Measurements from ENCODE around the gene LYST. TPM values are rescaled to one million over a fixed set of nuclear protein-coding genes. Genes with fewer than 3 reads are reported as not detected.

The LYST gene
- total and polyA plus RNA-seq, 2 experiments from 2014 or later: 3.0 to 6.1 TPM

- DNase-seq (ENCODE audit: low spot score): no peak
- no peak overlapping the region for H3K27ac ChIP-seq
Observed at GRCh38 chr1:235876402-235876841, 9.7 kb upstream of the LYST start.

GRCh38 chr1:235875036-235875597 is 8.4 kb upstream of the LYST start:
- H3K27ac ChIP-seq: no peak overlapping the region
- WGBS (ENCODE audit: low lambda C conversion rate, missing lambda C conversion rate): 85% methylated on average over 4 of the region's 4 CpGs
- H3K4me1 ChIP-seq (ENCODE audit: insufficient read depth): no peaks in the 10 kb centered on the region

More at GRCh38 chr1:235876402-235876841, 9.7 kb upstream of the LYST start:
- Histone ChIP-seq H3K4me1 (ENCODE audit: insufficient read depth) (no peaks in the 10 kb centered on the region), H3K36me3 (replicated peaks; ENCODE audit: insufficient read depth, low read depth) (no peaks in the 10 kb centered on the region), H3K9me2 (replicated peaks; ENCODE audit: insufficient read depth) (no peaks in the 10 kb centered on the region), H3K79me2 (no peaks in the 10 kb centered on the region), H3K4me3 (no peak overlapping the region), H4K20me1 (ENCODE audit: insufficient read depth, poor library complexity, severe bottlenecking) (no peaks in the 10 kb centered on the region), H3K9me3 (ENCODE audit: low read depth) (no peaks in the 10 kb centered on the region), H3K27me3 (peaks cover 8% of the 10 kb centered on the region), H3K4me2 (no peak overlapping the region), H2AFZ (no peak overlapping the region)
- TF ChIP-seq EZH2phosphoT487 (IDR thresholded peaks at IDR 0.05; ENCODE audit: low read depth, severe bottlenecking, unreplicated experiment): no peak
- 89% methylated on average over 2 of the region's 2 CpGs for WGBS (ENCODE audit: low lambda C conversion rate, missing lambda C conversion rate)

GRCh38 chr1:235874261-235874660 is 7.6 kb upstream of the LYST start:
- WGBS (ENCODE audit: low lambda C conversion rate, missing lambda C conversion rate): 75% methylated on average over 4 of the region's 4 CpGs

More at GRCh38 chr1:235875036-235875597, 8.4 kb upstream of the LYST start:
- Histone ChIP-seq H3K79me2 (no peaks in the 10 kb centered on the region), H3K9me3 (ENCODE audit: low read depth) (no peaks in the 10 kb centered on the region), H3K27me3 (peaks cover 8% of the 10 kb centered on the region), H3K36me3 (replicated peaks; ENCODE audit: insufficient read depth, low read depth) (no peaks in the 10 kb centered on the region), H3K4me2 (no peak overlapping the region), H3K4me3 (no peak overlapping the region), H4K20me1 (ENCODE audit: insufficient read depth, poor library complexity, severe bottlenecking) (no peaks in the 10 kb centered on the region), H3K9me2 (replicated peaks; ENCODE audit: insufficient read depth) (no peaks in the 10 kb centered on the region), H2AFZ (no peak overlapping the region)
- no peak for DNase-seq (ENCODE audit: low spot score)
- TF ChIP-seq CTCF (IDR thresholded peaks at IDR 0.05; ENCODE audit: poor library complexity) (no peak), EZH2 (IDR thresholded peaks at IDR 0.05; ENCODE audit: borderline replicate concordance) (no peak)

More at GRCh38 chr1:235874261-235874660, 7.6 kb upstream of the LYST start:
- H4K20me1 ChIP-seq (ENCODE audit: insufficient read depth, poor library complexity, severe bottlenecking): no peaks in the 10 kb centered on the region
- no peak for DNase-seq (ENCODE audit: low spot score)
- H3K9me3 ChIP-seq (ENCODE audit: low read depth): no peaks in the 10 kb centered on the region
- H3K4me1 ChIP-seq (ENCODE audit: insufficient read depth): no peaks in the 10 kb centered on the region
- H3K27ac ChIP-seq: no peak overlapping the region
- no peaks in the 10 kb centered on the region for H3K36me3 ChIP-seq (replicated peaks; ENCODE audit: insufficient read depth, low read depth)
- no peak overlapping the region for H3K4me3 ChIP-seq
- no peak overlapping the region for H3K4me2 ChIP-seq
- TF ChIP-seq CTCF (IDR thresholded peaks at IDR 0.05; ENCODE audit: poor library complexity) (no peak), EZH2phosphoT487 (IDR thresholded peaks at IDR 0.05; ENCODE audit: low read depth, severe bottlenecking, unreplicated experiment) (no peak), EZH2 (IDR thresholded peaks at IDR 0.05; ENCODE audit: borderline replicate concordance) (no peak)
- peaks cover 8% of the 10 kb centered on the region for H3K27me3 ChIP-seq
- no peak overlapping the region for H2AFZ ChIP-seq
- H3K79me2 ChIP-seq: no peaks in the 10 kb centered on the region
- no peaks in the 10 kb centered on the region for H3K9me2 ChIP-seq (replicated peaks; ENCODE audit: insufficient read depth)

All from hepatocyte (in vitro differentiated cells).